HepG2 (cell line): ENCODE results near the gene GPRIN2. TPM values are rescaled to one million over a fixed set of nuclear protein-coding genes. Genes with fewer than 3 reads are reported as not detected.

Experiments used
- ARNT2 ChIP-seq: sonication (generic); formaldehyde crosslinking; IDR thresholded peaks from 2 replicates; pipeline ENCODE4 v1.8.0; 2022; ENCODE audit warnings: mild to moderate bottlenecking, low read depth, missing genetic modification reagents, moderate library complexity
- JUNB ChIP-seq: sonication (generic); formaldehyde crosslinking; IDR thresholded peaks from 2 replicates; pipeline ENCODE4 v1.8.0; 2022; ENCODE audit warnings: missing genetic modification reagents, mild to moderate bottlenecking, borderline replicate concordance
- MXD4 ChIP-seq: IDR thresholded peaks from 2 replicates; pipeline ENCODE4 v1.6.1; 2016; ENCODE audit warnings: mild to moderate bottlenecking, missing biosample characterization, missing genetic modification reagents
- ZBTB43 ChIP-seq: sonication (generic); formaldehyde crosslinking; conservative IDR thresholded peaks from 2 replicates; pipeline ENCODE4 v1.4.0; 2020; ENCODE audit warnings: missing genetic modification reagents
- ZKSCAN8 ChIP-seq: IDR thresholded peaks from 2 replicates; pipeline ENCODE4 v1.6.1; 2016; ENCODE audit warnings: borderline replicate concordance, missing genetic modification reagents, missing compliant biosample characterization
- polyA plus RNA-seq, 8 experiments: library from polyadenylated mRNA; depleted of rRNA in 3 of 8; stranded (reverse) in 7 of 8; unstranded in 1 of 8; fragments of >200 nt; fragmentation: Illumina TruSeq in 4 of 8; extraction: Trizol in 4 of 8; gene quantifications; 2 replicates each; pipeline versions ENCODE4 v1.2.1 to v1.2.3, GENCODE V29; 2011 to 2016; ENCODE audit warnings: low read depth in 4 of 8, missing spikeins in 1 of 8, mixed read lengths in 1 of 8; ENCODE audit not compliant: insufficient read depth in 1 of 8
- total RNA-seq, 5 experiments: library from RNA; depleted of rRNA; stranded (reverse); fragments of >200 nt; fragmentation: Illumina TruSeq; extraction: Trizol; gene quantifications; 2 replicates each; pipeline ENCODE4 v1.2.3, GENCODE V29; 2016; ENCODE audit warnings: low read depth in 1 of 5
- TF ChIP-seq, protein P1 (sequence below): sonication (generic); formaldehyde crosslinking; IDR thresholded peaks from 2 replicates; pipeline ENCODE4 v1.5.0; 2020; ENCODE audit warnings: missing genetic modification reagents
- TF ChIP-seq, protein P2 (sequence below): sonication (generic); formaldehyde crosslinking; IDR thresholded peaks from 2 replicates; pipeline ENCODE4 v1.4.0; 2020; ENCODE audit warnings: missing genetic modification reagents

GPRIN2 gene
- total and polyA plus RNA-seq, 2 of the 13 experiments (the other 11 are each of a cell fraction or from before 2014, with no cell fraction given), result not detected

DNA sequence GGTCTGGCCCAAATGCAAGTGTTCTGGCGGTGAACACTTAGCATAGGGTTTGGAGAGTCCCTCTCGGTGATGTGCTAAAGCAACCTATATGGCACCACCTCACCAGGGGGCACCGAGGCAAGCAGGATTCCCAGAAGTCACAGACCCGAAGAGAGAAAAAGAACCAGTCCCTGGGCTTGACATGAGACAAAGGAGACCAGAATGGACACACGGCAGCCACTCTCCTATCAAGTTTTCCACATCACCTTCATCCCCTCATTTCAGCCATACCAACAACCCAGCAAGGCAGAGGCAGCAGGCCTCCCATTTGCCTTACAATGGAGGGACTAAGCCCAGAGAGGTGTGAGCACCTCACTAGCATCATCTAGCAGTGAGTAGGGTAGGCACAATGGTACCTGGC lies 19.7 kb downstream of the GPRIN2 start (continued):
- TF ChIP-seq, protein P1, sequence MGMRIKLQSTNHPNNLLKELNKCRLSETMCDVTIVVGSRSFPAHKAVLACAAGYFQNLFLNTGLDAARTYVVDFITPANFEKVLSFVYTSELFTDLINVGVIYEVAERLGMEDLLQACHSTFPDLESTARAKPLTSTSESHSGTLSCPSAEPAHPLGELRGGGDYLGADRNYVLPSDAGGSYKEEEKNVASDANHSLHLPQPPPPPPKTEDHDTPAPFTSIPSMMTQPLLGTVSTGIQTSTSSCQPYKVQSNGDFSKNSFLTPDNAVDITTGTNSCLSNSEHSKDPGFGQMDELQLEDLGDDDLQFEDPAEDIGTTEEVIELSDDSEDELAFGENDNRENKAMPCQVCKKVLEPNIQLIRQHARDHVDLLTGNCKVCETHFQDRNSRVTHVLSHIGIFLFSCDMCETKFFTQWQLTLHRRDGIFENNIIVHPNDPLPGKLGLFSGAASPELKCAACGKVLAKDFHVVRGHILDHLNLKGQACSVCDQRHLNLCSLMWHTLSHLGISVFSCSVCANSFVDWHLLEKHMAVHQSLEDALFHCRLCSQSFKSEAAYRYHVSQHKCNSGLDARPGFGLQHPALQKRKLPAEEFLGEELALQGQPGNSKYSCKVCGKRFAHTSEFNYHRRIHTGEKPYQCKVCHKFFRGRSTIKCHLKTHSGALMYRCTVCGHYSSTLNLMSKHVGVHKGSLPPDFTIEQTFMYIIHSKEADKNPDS (CRISPR knock-in tag), result no peak
- TF ChIP-seq JUNB (CRISPR knock-in tag), result no peak
- no peak for TF ChIP-seq ZKSCAN8 (CRISPR knock-in tag)
- TF ChIP-seq ZBTB43 (CRISPR knock-in tag), result no peak
- no peak for TF ChIP-seq ARNT2 (CRISPR knock-in tag)
- TF ChIP-seq, protein P2, sequence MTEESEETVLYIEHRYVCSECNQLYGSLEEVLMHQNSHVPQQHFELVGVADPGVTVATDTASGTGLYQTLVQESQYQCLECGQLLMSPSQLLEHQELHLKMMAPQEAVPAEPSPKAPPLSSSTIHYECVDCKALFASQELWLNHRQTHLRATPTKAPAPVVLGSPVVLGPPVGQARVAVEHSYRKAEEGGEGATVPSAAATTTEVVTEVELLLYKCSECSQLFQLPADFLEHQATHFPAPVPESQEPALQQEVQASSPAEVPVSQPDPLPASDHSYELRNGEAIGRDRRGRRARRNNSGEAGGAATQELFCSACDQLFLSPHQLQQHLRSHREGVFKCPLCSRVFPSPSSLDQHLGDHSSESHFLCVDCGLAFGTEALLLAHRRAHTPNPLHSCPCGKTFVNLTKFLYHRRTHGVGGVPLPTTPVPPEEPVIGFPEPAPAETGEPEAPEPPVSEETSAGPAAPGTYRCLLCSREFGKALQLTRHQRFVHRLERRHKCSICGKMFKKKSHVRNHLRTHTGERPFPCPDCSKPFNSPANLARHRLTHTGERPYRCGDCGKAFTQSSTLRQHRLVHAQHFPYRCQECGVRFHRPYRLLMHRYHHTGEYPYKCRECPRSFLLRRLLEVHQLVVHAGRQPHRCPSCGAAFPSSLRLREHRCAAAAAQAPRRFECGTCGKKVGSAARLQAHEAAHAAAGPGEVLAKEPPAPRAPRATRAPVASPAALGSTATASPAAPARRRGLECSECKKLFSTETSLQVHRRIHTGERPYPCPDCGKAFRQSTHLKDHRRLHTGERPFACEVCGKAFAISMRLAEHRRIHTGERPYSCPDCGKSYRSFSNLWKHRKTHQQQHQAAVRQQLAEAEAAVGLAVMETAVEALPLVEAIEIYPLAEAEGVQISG (CRISPR knock-in tag), result no peak
- TF ChIP-seq MXD4, result no peak
